A673 (cell line): ENCODE measurements around the gene CHCHD6. TPM values are rescaled to one million over a fixed set of nuclear protein-coding genes. Genes with fewer than 3 reads are reported as not detected.

ENCODE experiments used
- BruUV-seq: library from RNA; stranded (reverse); fragments of 400-500 nt; replicated peaks from 2 replicates; lab custom pipeline; 2021; lab: Mats Ljungman, UMichigan
- CTCF ChIA-PET: fragments of 300-600 bp; sonication (Branson Sonifier 250); formaldehyde crosslinking; loops from one replicate; lab custom pipeline; 2022; ENCODE audit warnings: antibody characterized with exemption; lab: Charles Lee
- POLR2A ChIA-PET: fragments of 300-600 bp; sonication (Branson Sonifier 250); formaldehyde crosslinking; loops from one replicate; lab custom pipeline; 2022; ENCODE audit warnings: antibody characterized with exemption; ENCODE audit not compliant: low non-redundant PET; lab: Charles Lee
- DNase-seq: peaks from one replicate; pipeline ENCODE4 v3.0.0-alpha.2; 2015; ENCODE audit warnings: low spot score
- H3K27ac ChIP-seq: fragments of 200-600 bp; sonication (generic); 2 replicates; pipeline ENCODE4 v1.5.1; 2016; ENCODE audit warnings: mixed run types, low read depth, mild to moderate bottlenecking, mixed read lengths, antibody characterized with exemption, low read length; ENCODE audit not compliant: poor library complexity, severe bottlenecking
- H3K27me3 ChIP-seq: fragments of 200-600 bp; sonication (generic); replicated peaks from 2 replicates; pipeline ENCODE4 v1.6.1; 2017; ENCODE audit warnings: mixed run types, low read depth, mild to moderate bottlenecking, mixed read lengths, antibody characterized with exemption, low read length; ENCODE audit not compliant: insufficient read depth, poor library complexity
- H3K36me3 ChIP-seq: fragments of 200-600 bp; sonication (generic); 2 replicates; pipeline ENCODE4 v1.6.1; 2016; ENCODE audit warnings: mixed run types, mild to moderate bottlenecking, mixed read lengths, antibody characterized with exemption, low read length; ENCODE audit not compliant: insufficient read depth, poor library complexity, severe bottlenecking
- H3K4me1 ChIP-seq: fragments of 200-600 bp; sonication (generic); 2 replicates; pipeline ENCODE4 v1.6.1; 2017; ENCODE audit warnings: mixed run types, mild to moderate bottlenecking, mixed read lengths, antibody characterized with exemption, low read length; ENCODE audit not compliant: insufficient read depth, poor library complexity, severe bottlenecking
- H3K4me3 ChIP-seq: fragments of 200-600 bp; sonication (generic); 2 replicates; pipeline ENCODE4 v1.5.1; 2016; ENCODE audit warnings: low read depth, mixed run types, mild to moderate bottlenecking, mixed read lengths, low read length; ENCODE audit not compliant: poor library complexity, severe bottlenecking
- H3K9me3 ChIP-seq: fragments of 200-600 bp; sonication (generic); 2 replicates; pipeline ENCODE4 v1.6.1; 2016; ENCODE audit warnings: mixed run types, low read depth, mild to moderate bottlenecking, mixed read lengths, antibody characterized with exemption, low read length; ENCODE audit not compliant: poor library complexity, severe bottlenecking
- CTCF ChIP-seq: fragments of 300-800, 200-600 bp; sonication (generic); conservative IDR thresholded peaks from 2 replicates; pipeline ENCODE4 v1.5.1; 2017; ENCODE audit warnings: low read depth, mild to moderate bottlenecking, antibody characterized with exemption, low read length, moderate library complexity, mixed read lengths
- EZH2 ChIP-seq: fragments of 200-600 bp; sonication (generic); IDR thresholded peaks from 2 replicates; pipeline ENCODE4 v1.6.1; 2017; ENCODE audit warnings: borderline replicate concordance, low read depth, mild to moderate bottlenecking, mixed read lengths, antibody characterized with exemption, low read length; ENCODE audit not compliant: poor library complexity, severe bottlenecking
- intact Hi-C: fragments of 100-400 bp; cut with micrococcal nuclease; formaldehyde crosslinking; loops from one replicate; pipeline ENCODE4 v1.10.0; 2022; ENCODE audit not compliant: unreplicated experiment
- total RNA-seq: library from RNA; stranded (reverse); gene quantifications from 2 replicates; pipeline ENCODE4 v1.2.3, GENCODE V29; 2021

The CHCHD6 gene
- total RNA-seq, 1 experiment from 2014 or later, result 23.3 TPM

- no TSS peak for BruUV-seq
- no peaks in the 10 kb centered on the region for H3K27me3 ChIP-seq
- no peak overlapping the region for H3K27ac ChIP-seq
- CTCF ChIA-PET, result no interaction called here
- intact Hi-C loops, result no loop called here
- POLR2A ChIA-PET, result no interaction called here
- TF ChIP-seq EZH2 (no peak), CTCF (no peak)
- no peaks in the 10 kb centered on the region for H3K9me3 ChIP-seq
- no peak overlapping the region for H3K4me3 ChIP-seq
- peaks cover 13% of the 10 kb centered on the region for H3K36me3 ChIP-seq
- H3K4me1 ChIP-seq, result peaks cover 22% of the 10 kb centered on the region
- no peak for DNase-seq
These were observed 286.1 kb downstream of the CHCHD6 start for GRCh38 chr3:126990024-126990700.

DNA sequence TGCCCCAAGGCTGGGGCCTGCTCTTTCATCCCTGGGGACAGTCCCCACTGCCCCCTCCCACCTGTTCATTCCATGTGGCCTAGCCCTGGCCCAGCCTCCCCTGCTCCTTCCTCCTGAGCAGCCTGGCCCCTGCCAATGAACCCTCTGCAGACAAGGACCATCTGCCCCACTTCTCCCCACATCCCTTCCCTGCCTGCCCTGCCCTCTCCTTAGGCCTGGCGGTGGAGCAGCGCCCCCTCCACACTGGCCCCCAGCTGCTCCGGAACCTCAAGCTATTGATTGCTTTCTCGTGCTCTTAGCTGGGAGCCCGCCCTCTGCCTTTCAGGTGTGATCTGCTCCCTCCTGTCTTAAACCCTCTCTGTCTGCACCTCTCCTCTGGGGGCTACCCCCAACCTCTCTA lies 286.9 kb downstream of the CHCHD6 start:
- peaks cover 13% of the 10 kb centered on the region for H3K36me3 ChIP-seq
- H3K4me3 ChIP-seq, result no peak overlapping the region
- POLR2A ChIA-PET, result no interaction called here

GRCh38 chr3:126991366-126992200 lies 287.5 kb downstream of the CHCHD6 start:
- Histone ChIP-seq H3K4me1 (peaks cover 18% of the 10 kb centered on the region), H3K27me3 (no peaks in the 10 kb centered on the region), H3K27ac (no peak overlapping the region), H3K36me3 (peaks cover 13% of the 10 kb centered on the region), H3K9me3 (no peaks in the 10 kb centered on the region), H3K4me3 (no peak overlapping the region)
- intact Hi-C loops, result no loop called here
- ChIA-PET CTCF (no interaction called here), POLR2A (no interaction called here)
- TF ChIP-seq EZH2, result no peak
- TF ChIP-seq CTCF, result no peak
- BruUV-seq, result no TSS peak
- no peak for DNase-seq

More for the DNA sequence above, 286.9 kb downstream of the CHCHD6 start:
- TF ChIP-seq CTCF (no peak), EZH2 (no peak)
- H3K27me3 ChIP-seq, result no peaks in the 10 kb centered on the region
- no peak overlapping the region for H3K27ac ChIP-seq
- no TSS peak for BruUV-seq
- intact Hi-C loops, result no loop called here
- no peak for DNase-seq
- CTCF ChIA-PET, result no interaction called here
- no peaks in the 10 kb centered on the region for H3K9me3 ChIP-seq
- peaks cover 22% of the 10 kb centered on the region for H3K4me1 ChIP-seq
